Activated CD4-positive, alpha-beta T cell treated with anti-CD3 and anti-CD28 coated beads, Interleukin-2, amount 50 U/mL, for 48 hours (primary cell): ENCODE data around the gene ASIC2.

Experiments used
- DNase-seq, 2 experiments: peaks; one replicate each; pipeline ENCODE4 v3.0.0-alpha.2; 2020

The ASIC2 gene

DNA sequence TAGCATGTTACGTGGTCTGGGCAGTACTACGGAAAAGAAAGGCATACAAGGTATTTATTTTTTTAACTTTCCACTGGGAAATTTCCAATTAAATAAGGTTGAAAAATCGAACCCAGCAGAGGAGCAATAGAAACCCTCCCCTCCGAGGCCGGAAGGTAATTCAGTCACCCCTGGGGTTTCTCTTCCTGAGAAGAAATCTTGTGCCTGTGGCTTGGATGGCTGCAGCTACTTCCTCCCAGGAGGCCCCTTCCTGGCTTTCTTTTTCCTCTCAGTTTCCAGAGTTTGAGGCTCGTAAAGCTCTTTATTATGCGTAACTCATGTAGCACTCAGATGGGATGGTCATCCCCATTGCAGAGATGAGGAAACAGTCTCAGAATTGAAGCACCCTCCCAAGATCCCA, 140.3 kb downstream of the ASIC2 start:
- no peak for DNase-seq

DNA sequence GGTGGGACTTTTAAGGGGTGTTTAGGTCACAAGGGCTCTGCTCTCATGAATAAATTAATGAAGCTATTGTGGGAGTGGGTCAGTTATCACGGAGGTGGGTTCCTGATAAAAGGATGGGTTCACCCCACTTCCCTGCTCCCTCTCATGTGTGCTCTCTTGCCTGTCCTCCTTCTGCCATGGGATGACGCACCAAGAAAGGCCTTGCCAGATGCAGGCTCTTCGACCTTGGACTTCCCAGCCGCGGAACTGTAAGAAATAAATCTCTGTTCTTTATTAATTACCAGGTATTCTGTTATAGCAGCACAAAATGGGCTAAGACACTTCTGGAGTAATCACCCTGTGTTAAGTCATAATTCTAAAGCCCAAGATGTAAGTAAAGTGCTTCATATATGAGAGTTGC, 141.5 kb downstream of the ASIC2 start:
- DNase-seq = no peak

DNA sequence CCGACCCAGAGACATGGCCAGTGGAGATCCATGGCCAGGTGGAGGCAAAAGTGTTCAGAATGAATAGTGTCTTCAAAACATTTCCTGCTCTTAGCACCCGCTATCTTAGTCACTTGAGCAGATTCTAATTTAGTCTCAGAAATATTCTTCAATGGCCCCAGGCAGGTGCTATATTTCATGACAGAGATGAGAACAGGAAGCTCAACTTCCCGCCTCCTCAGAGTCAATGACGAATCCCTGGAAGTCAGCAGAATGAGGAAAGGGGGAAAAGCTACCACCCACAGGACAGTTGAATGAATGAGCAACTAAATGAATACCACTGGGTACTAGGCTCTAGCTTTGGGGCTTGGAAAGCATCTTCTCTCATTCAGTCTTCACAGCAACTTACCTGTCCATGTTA, 147.2 kb downstream of the ASIC2 start:
- DNase-seq = no peak

DNA sequence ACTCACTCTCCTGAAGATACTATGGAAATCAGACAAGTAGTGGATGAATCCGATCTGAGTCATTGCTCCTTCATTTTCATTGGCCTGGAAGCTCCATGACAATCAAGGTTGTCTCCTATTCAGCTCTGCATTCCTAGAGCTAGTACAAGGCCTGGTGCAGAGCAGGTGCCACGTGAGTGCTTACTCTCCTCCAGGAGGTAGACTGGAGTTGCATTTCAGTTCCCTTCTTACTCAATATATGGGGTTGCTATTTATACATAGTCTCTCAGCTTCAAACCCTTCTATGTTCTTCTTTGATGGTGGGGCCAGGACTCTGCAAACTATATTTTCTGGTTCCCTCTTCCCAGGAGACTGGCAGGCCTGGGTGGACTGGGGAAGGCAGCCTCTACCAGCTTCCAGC, 148.3 kb downstream of the ASIC2 start:
- no peak for DNase-seq

DNA sequence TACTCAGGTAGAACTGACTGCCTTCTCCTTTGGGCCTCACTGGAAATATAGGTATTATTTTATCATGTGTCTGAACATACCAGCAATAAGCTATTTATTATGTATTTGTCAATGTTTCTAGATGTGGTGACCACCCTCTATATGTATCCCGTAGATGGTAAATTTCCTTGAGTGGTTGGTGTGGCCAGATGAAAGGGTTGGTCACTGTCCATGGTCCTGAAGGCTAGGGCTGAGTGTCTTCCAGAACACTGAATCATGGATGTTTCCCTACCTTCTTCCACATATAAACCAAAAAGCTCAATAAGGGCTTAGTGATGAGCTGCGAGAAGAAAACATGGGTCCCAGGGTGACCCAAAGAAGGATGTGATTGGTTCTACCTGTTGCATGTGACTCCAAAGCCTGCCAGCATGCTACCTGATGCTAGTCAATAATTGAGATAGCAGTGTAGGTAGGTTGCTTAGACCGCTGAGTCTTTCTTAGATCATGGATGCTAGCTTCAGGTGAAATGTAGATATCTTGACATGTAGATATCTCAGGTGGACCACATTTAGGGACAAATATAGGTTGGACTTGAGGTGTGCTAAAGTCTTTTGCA, 150.3 kb downstream of the ASIC2 start:
- peak; percentile 2 to 14 for DNase-seq

DNA sequence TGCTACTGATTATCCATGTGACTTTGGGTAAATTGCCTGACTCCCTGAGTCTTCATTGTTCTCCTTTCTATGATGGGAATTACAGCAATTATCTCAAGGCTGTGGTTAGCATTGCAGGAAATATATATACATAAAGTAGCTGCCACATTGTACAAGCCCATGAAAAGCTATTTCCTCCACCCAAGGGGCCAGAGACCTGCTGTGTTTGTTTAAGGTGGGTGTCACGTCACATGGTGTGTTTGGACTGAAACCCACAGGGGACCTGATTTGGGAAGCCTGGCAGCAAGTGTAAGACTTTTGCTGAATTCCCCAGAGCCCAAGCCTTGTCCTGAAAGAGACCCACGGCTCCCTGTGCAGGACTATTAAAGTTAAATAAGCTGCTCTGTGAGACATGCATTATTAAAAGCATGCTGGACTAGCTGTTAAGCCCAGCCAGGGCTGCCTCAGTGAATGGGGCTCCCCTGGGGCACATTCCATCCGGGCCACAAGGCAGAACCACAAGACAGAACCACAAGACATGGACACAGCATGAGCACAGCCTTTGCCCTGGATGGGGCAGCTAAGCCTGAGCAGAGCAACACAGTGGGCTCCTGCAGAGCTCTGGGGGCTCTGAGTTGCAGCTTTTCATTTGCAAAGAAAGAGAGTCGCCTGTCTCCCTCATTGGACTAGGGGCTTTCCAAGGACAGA, 152.5 kb downstream of the ASIC2 start:
- DNase-seq = no peak

DNA sequence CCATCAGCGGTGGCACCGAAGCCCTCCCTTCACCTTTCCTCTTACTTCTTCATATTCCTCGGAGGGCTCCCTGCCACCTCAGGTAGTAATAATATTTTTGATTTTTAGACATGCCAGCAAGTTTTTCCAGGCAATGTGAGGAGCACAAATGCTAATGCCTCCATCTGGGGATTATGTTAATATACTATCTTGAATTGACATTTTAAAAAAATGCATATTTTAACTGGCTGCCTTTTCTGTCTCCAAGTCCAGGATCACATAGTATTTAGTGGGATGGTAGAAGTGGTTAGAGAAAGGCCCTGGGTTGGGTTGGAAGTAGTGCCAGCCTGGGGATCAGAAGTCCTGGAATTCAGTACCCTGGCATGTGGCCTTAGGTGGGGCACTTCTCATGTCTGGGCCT, 154.5 kb downstream of the ASIC2 start:
- DNase-seq = no peak

DNA sequence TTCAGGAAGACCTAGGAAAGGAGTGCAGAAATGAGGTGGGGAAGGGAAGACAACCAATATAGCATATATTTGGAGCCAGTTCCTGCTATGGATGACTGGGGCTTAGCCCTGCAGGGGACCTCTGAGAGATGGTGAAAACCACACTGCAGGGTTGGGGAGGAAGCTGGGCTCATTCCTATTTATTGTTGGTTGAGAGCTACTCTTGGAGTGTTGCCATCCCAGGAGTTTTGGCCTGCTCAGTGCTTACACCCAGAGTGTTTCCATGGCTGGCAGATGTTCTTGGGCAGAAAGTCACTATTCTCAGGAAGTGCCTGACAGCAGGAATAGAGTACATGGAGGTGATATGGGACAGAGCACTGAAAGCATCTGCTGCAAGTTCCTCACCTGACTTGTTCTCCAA, 155.7 kb downstream of the ASIC2 start:
- DNase-seq = no peak

DNA sequence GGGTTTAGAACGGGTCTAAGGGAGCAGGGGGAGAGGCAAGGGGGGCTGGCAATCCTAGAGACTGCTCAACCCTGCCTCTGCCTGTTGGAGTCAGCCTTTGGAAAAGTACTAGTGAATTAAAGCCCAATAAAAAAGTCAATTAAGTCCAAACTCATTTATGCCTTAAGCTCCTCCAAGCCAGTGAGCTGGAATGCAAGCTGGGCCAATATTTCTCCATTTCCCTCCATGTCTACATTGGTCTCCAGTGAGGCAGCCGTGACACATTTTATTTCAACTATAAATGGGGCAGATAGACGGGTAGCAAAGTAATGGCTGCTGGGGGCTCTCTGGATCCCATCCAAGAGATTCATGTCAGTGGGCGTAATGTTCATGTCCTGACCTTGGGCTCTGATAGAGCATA, 157.4 kb downstream of the ASIC2 start:
- DNase-seq = no peak

DNA sequence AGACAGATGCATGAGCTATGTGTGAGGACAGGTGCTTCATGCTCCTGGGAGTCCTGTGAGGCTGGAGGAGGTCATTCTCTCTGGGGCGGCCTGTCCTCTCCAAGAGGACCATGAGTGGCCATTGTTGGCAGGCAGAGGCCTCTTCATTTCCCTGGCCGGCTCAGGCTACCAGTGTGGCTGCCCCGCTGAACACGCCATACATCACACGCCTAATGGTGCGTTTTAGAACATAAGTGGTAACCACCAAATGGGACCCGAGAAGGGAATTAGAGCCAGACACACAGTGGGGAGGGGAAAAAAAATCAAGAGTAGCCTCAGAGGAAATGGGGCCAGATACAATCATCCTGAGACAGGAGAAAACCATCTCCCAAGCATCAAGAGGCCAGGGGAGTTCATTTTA, 161.5 kb downstream of the ASIC2 start:
- no peak for DNase-seq

DNA sequence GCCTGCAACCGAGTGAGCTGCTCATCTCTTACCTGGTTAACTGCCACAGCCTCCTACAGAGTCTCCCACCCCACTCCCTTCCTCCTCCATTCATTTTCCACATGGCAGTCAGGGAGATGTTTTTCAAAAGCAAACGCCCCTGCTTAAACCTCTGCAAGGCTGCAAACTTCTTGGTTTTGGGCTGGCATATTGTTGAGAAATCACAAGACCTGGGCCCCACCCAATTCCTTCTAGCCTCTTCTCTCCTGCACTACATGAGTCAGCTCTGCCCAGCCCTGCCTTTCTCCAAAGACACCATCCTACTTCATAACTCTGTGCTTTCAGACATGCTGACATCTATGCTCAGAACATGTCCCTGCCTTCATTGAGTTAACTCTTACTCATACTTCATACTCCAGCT, 165.4 kb downstream of the ASIC2 start:
- no peak for DNase-seq

DNA sequence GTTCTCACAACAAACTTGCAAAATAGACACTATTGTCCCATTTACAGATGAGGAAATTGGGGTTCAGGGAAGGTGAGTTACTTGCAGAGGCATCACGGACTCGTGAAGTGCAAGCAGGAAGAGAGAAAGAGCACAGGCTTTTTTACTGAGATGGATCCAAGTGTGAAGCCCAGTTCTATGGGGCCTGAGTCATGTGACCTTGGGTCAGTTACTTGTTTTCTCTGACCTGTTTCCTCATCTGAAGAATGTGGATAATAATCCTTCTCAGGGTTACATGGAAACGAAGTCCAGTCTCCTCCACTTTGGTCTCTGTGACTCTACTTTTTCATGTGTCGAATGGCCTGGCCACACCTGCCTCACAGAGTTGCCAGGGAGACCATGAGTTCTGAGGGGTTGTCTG, 167.0 kb downstream of the ASIC2 start:
- no peak for DNase-seq

DNA sequence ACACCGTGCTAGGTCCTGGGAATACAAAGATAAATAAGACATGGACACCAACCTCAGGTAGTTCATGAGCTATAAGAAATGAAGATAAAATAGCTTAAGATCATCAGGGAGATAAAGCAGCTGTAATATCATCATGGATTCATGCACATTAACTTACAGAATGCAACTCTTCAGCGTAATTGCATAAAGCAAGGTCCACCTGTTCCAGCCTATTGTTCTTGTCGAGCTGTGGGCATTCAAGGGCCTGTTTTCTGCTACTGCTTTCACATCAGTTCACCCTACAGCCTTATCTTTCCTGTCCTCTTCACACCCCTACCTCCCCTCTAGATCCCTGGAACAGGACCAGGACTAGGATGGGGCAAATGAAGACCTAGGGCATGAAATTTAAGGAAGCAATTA, 167.5 kb downstream of the ASIC2 start:
- DNase-seq = no peak

DNA sequence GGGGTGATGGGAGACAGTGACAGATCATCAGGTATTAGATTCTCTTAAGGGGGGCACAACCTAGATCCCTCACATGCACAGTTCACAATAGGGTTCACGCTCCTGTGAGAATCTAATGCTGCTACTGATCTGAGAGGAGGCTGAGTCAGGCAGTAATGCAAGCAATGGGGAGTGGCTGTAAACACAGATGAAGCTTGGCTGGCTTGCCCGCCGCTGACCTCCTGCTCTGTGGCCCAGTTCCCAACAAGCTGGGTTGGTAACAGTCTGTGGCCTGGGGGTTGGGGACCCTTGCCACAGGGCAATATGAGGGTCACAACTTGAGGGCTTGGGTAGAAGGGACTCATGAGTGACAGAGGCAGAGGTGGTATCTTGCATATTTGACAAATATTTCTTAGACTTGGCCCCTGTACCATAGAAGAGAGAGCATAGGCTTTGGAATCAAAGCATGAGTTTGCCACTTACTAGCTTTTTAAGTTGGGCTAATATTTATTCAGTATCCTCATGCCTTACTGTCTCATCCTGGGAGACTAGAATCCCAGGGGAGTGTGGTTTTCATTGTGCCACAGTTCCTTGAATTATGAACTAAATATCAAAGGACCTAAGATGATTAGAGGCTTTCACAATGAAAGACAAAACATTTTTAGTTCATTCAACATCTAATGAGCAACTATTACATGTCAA, 168.1 kb downstream of the ASIC2 start:
- no peak for DNase-seq

DNA sequence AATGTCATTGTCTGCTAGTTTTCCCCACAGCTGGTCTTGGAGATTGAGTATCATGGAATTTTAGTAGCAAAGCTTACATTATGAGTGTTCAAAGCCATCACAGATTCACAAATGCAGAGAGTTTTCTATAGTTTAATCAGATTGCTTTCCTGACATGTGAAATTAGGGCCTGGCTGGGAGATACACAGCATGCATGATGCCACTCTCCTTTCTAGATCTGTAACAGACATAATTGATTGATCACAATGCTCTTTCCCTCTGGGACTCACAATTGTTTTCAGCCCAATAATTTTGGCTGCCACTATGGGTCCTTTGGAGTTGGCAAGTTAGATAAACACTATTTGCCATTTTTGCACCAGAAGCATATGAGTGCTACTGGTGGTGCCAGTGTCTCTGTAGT, 168.9 kb downstream of the ASIC2 start:
- no peak for DNase-seq

DNA sequence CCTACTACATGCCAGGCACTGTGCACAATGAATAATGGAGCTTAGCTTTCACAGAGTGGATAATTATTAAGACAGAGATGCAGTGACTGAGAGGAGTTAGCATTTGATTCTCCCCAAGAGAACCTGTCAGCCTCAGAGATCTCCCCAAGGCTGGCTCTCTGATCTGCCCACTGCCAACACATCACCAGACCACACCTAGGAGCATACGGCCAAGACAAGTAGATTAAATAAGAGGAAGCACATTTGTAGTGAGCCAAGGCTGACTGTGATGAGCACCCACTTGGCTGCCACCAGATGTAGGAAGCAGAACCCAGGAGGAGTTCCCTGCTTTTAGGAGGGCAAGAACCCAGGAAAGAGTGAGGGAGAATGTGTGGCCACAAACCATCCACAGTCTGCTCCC, 171.3 kb downstream of the ASIC2 start:
- no peak for DNase-seq

DNA sequence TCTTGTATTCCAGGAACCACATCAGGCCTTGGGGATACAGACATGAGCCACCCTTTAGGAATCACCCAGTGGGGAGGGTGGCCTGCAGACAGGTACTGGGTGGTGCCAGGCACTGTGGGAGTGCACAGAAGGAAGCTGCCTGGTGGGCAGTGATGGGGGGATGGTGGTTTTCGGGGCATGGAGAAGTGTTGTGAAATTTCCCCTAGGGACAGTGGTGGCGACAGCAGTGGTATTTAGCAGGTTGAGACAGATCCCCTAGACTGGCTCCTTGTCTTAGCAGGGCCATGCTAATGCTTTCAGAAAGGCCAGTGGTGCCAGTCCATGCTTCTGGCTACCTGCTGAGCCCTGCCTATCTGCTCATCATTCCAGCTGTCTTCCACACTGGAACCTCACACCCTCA, 171.8 kb downstream of the ASIC2 start:
- no peak for DNase-seq

DNA sequence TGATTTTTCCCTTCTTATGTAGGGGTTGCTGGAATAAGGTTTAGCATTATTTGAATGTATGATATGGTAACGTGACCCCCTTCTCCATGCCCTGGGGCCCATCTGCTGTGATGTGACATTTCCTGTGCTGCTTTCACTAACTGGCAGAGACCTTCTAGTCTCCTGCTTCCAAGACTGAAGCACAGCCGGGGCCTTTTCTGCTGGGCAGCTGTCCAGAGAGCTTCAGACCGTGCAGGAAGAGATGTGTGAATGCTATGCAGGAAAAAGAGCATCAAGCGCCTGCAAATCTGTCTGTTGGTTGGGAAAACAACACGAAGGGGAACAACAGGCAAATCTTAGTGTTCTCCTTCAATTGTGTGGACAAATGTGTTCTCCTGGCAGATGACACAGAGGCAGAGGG, 173.0 kb downstream of the ASIC2 start:
- DNase-seq = no peak

DNA sequence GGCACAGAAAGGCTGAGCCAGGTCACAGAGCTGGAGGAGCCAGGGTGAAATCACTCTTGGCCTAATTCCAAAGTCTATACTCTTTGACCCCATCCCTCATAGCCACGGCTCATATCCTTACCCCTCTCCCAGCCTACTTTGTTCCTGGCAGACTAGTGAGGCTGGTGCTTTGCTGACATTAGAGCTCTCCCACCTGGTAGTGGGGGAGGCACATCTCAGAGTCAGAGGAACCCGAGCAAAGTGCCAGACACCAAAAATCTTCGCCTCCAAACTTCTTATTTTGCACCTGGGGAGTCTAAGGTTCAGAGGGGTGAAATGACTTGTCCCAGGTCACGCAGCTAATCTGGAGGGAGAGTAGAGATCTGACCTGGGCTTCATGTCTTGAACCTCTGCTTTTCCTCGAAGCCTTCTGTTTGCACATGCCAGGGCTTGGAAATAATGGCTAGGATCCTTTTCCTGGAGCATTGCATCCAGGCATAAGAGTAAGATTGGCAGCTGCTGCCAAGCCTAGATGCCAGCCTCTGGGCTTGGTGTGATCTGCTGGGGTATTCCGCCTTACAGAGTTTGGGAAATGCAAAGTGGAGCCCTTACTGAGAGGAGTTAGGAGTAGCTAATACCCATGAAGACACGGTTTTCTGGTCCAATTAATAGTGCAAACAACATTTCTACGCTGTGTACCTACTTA, 174.6 kb downstream of the ASIC2 start:
- DNase-seq = no peak

DNA sequence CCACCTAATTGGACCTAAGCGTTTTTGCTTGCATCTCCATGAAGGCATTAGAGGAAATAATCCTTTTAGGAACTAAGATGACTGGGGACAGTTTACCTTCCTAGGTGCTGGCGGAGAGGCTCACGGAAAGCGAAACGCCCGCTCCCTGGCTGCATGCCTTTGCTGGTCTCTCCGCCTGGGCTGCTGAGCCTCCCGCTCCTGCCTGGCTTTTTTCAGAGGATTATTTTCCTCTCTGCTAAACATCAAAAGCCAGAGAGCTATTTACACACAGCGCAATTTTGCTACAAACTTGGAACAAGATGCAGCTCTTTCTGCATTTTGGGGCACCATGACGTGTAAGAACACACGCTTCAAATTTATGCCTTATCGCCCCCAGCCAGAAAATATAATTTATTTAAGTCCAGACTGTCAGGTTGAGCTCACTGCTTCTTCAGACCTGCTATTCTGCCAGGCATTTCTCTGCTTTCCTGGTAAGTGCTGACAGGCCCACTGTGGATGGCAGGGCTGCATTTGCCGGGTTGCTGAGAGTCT, 177.0 kb downstream of the ASIC2 start:
- DNase-seq = no peak

DNA sequence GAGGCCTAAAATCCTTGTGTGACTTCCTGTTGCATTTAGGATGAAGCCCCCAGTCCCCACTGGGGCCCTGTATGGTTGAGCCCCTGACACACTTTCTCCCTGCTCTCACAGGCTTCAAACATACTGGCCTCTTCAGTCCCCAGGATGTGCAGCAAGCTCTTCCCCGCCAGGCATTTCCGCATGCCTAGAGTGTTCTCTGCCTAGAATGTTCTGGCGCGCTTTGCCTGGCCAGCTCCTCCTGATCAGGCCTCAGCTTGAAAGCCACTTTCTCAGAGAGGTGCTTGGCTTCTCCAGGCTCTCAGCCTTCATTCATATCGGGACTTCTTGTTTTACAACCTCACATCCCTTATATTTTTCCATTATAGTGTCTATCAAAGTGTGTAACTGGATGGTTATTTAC, 177.7 kb downstream of the ASIC2 start:
- no peak for DNase-seq

DNA sequence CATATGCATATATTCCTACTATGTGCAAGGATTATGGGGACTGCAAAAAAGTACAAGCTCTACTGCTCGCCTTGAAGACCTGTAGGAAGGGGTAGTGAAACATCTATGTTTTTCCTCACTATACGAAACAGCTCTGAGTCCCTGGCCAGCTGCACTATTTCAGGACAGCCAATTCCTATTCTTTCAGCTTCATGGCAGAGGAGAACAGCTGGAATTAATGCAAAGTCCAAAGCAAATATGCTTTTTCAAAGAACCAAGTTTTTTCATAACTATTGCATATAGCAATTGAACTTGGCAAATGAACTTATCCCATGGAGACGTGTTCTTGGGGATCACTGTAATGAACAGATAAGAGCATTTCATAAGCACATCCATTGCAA, 179.1 kb downstream of the ASIC2 start:
- DNase-seq = no peak

DNA sequence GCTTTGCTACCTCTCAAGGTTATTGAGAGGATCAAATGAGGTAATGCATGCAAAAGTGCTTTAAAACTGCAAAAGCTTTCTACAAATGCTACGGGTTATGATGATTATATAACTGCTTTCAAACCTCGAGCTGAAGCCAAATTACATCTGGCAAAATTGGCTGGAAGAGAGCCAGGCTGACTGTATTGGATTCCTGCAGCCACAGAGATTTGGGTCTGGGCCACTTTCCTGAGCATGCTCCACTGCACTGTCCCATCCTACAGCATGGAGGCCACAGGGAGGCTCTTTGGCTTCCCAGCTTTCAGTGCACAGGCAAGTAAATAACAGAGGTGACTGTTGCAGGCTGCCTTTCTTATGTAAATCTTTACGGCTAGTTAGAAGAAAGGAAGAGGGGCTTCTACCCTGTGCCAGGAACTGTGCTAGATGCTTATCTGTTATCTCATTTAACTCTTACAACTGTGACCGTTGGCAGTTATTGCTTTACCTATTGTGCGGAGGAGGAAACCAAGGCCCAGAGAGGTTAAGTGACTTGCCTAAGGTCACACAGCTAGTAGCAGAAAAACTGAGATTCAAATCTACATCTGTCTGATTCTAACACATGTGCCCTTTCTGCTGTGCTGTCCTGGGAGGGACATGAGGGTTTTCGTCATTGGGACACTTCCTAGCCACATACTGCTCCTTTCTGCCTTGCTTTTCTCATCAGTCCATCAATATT, 179.7 kb downstream of the ASIC2 start:
- no peak for DNase-seq
